A673 (cell line): ENCODE measurements around the gene CCNY.

Experiments
- CTCF ChIP-seq: fragments of 300-800, 200-600 bp; sonication (generic); conservative IDR thresholded peaks from 2 replicates; pipeline ENCODE4 v1.5.1; 2017; ENCODE audit warnings: low read depth, mild to moderate bottlenecking, antibody characterized with exemption, low read length, moderate library complexity, mixed read lengths
- EZH2 ChIP-seq: fragments of 200-600 bp; sonication (generic); IDR thresholded peaks from 2 replicates; pipeline ENCODE4 v1.6.1; 2017; ENCODE audit warnings: borderline replicate concordance, low read depth, mild to moderate bottlenecking, mixed read lengths, antibody characterized with exemption, low read length; ENCODE audit not compliant: poor library complexity, severe bottlenecking

DNA sequence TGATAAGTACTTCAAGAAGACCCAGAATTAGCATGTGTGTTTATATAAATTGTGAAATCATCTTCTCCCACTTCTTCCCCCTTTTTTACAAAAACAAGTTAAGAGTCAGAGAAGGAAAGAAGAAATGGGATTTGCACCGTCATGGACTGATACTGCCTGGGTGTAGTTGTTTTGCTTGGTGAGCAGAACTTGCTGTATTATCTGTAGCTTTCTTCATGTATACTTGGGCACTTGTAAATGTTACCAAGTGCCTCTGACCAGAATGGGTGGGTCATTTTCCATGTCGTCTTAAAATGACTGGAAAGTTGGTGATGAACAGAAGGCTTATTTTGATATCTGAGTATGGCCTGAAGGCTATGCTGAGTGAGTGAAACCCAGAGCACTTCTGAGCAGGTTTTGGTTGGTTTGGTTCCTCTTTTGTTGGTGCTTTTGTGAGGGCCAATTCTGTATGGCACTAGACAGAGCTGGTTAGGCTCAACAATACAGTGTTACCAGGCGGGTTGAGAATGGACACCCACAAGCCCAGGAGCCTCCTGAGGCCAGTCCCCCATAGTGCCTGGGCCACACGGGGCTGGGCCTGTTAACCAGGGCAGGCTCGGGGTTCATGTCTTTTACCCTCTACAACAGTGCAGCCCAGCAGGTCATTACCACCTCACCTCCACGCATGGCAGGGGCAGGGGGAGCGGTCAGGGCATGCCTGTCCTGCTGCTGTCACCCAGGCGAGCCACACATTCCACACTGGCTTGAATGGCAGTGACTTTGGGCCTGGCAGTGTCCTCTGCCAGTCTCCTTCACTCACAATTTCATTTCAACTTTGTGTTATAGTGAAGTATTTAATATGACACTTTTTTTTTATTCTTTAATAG lies 115.1 kb downstream of the CCNY start:
- TF ChIP-seq CTCF (no peak), EZH2 (no peak)
